Endothelial cell of umbilical vein (primary cell): Measurements from ENCODE around the gene ATP5MC2. TPM values are rescaled to one million over a fixed set of nuclear protein-coding genes. Genes with fewer than 3 reads are reported as not detected.

Source experiments
- BruUV-seq: library from RNA; stranded (reverse); fragments of 400-500 nt; replicated peaks from 2 replicates; lab custom pipeline; 2021; lab: Mats Ljungman, UMichigan
- CTCF ChIA-PET: fragments of 300-600, 350-600 bp; sonication (Branson Sonifier 250); formaldehyde crosslinking; loops from one replicate; lab custom pipeline; 2021; ENCODE audit warnings: antibody characterized with exemption, inconsistent platforms; lab: Charles Lee
- POLR2A ChIA-PET: fragments of 300-600, 350-600 bp; sonication (Branson Sonifier 250); formaldehyde crosslinking; loops from one replicate; lab custom pipeline; 2021; ENCODE audit warnings: antibody characterized with exemption, inconsistent platforms; lab: Charles Lee
- DNase-seq: peaks from one replicate; pipeline ENCODE4 v3.0.0-alpha.2; 2011; ENCODE audit warnings: low read depth, low spot score
- FAIRE-seq: peaks from 2 replicates; lab custom pipeline; 2011; peaks lifted over from hg19 to GRCh38; lab: Jason Lieb, UNC
- H2AFZ ChIP-seq: 2 replicates; pipeline ENCODE4 v1.6.0; 2012; ENCODE audit warnings: low read depth, low read length, control low read depth, inconsistent platforms
- H3K27ac ChIP-seq: 2 replicates; pipeline ENCODE4 v1.5.1; 2011; ENCODE audit warnings: low read depth, mild to moderate bottlenecking, control low read depth, low read length, moderate library complexity; ENCODE audit not compliant: insufficient read depth
- H3K27me3 ChIP-seq, 2 experiments: 2 replicates each; pipeline versions ENCODE4 v1.6.0 to v1.6.1; 2011; ENCODE audit warnings: low read length in 2 of 2, mixed read lengths in 1 of 2; ENCODE audit not compliant: control insufficient read depth in 2 of 2, insufficient read depth in 2 of 2
- H3K36me3 ChIP-seq, 2 experiments: 2 replicates in 1 of 2; 3 replicates in 1 of 2; pipeline ENCODE4 v1.5.1; 2011; ENCODE audit warnings: low read length in 2 of 2, mild to moderate bottlenecking in 1 of 2, moderate library complexity in 1 of 2; ENCODE audit not compliant: control insufficient read depth in 2 of 2, insufficient read depth in 2 of 2; ENCODE audit errors: extremely low read depth in 1 of 2
- H3K4me1 ChIP-seq: 3 replicates; pipeline ENCODE4 v1.5.1; 2011; ENCODE audit warnings: mild to moderate bottlenecking, low read length; ENCODE audit not compliant: control insufficient read depth, insufficient read depth; ENCODE audit errors: extremely low read depth
- H3K4me2 ChIP-seq: 2 replicates; pipeline ENCODE4 v1.6.1; 2011; ENCODE audit warnings: low read length, control low read depth, mixed read lengths; ENCODE audit not compliant: insufficient read depth
- H3K4me3 ChIP-seq, 3 experiments: fragments of 200-600 bp in 1 of 3; sonication (generic), shearing (Covaris generic) in 1 of 3; replicated peaks in 1 of 3; 2 replicates each; pipeline ENCODE4 v1.5.1; 2011 to 2016; ENCODE audit warnings: control low read depth in 3 of 3, low read length in 3 of 3, mild to moderate bottlenecking in 2 of 3, inconsistent platforms in 1 of 3, low read depth in 1 of 3, moderate library complexity in 1 of 3; ENCODE audit not compliant: insufficient read depth in 1 of 3
- H3K79me2 ChIP-seq: 2 replicates; pipeline ENCODE4 v1.6.0; 2012; ENCODE audit warnings: low read length, inconsistent platforms; ENCODE audit not compliant: control insufficient read depth, insufficient read depth
- H3K9ac ChIP-seq: replicated peaks from 2 replicates; pipeline ENCODE3; 2011; ENCODE audit warnings: low read length, control low read depth; ENCODE audit not compliant: insufficient read depth; ENCODE audit errors: extremely low read depth
- H3K9me1 ChIP-seq: replicated peaks from 3 replicates; pipeline ENCODE4 v1.6.0; 2011; ENCODE audit warnings: mild to moderate bottlenecking, low read length; ENCODE audit not compliant: control insufficient read depth, insufficient read depth; ENCODE audit errors: extremely low read depth
- H3K9me3 ChIP-seq: replicated peaks from 2 replicates; pipeline ENCODE4 v1.5.1; 2012; ENCODE audit warnings: low read length, inconsistent platforms; ENCODE audit not compliant: control insufficient read depth, insufficient read depth
- H4K20me1 ChIP-seq: replicated peaks from 2 replicates; pipeline ENCODE3; 2011; ENCODE audit warnings: mild to moderate bottlenecking, low read length; ENCODE audit not compliant: control insufficient read depth, insufficient read depth; ENCODE audit errors: extremely low read depth
- EZH2 ChIP-seq: IDR thresholded peaks from 2 replicates; pipeline ENCODE4 v1.6.1; 2012; ENCODE audit warnings: borderline replicate concordance, low read depth, mild to moderate bottlenecking, moderate library complexity, low read length, inconsistent platforms; ENCODE audit not compliant: severe bottlenecking
- FOS ChIP-seq: IDR thresholded peaks from 2 replicates; pipeline ENCODE4 v1.6.1; 2011; ENCODE audit warnings: mild to moderate bottlenecking, low read length, moderate library complexity, borderline replicate concordance; ENCODE audit not compliant: insufficient read depth
- GATA2 ChIP-seq: IDR thresholded peaks from 2 replicates; pipeline ENCODE4 v1.7.0; 2011; ENCODE audit warnings: low read depth, mild to moderate bottlenecking, moderate library complexity, mixed read lengths, low read length; ENCODE audit not compliant: insufficient read length, insufficient read depth
- JUN ChIP-seq: IDR thresholded peaks from 2 replicates; pipeline ENCODE4 v1.6.1; 2011; ENCODE audit warnings: borderline replicate concordance, low read depth; ENCODE audit not compliant: insufficient read length, insufficient read depth
- MYC ChIP-seq: IDR thresholded peaks from one replicate; pipeline ENCODE4 v1.6.1; 2011; ENCODE audit warnings: mild to moderate bottlenecking, low read depth, low read length
- POLR2A ChIP-seq: IDR thresholded peaks from 2 replicates; pipeline ENCODE4 v1.6.1; 2012; ENCODE audit warnings: low read depth, mild to moderate bottlenecking, control low read depth, low read length
- POLR2AphosphoS5 ChIP-seq: IDR thresholded peaks from 2 replicates; pipeline ENCODE4 v1.6.1; 2012; ENCODE audit warnings: low read depth, mild to moderate bottlenecking, control low read depth, low read length, moderate library complexity; ENCODE audit not compliant: insufficient read depth
- dilution Hi-C: fragments of 300-500 bp; cut with MboI; formaldehyde crosslinking; loops from one replicate; pipeline ENCODE4 v1.15.0; 2019; ENCODE audit warnings: low sequenced_read_pairs; ENCODE audit not compliant: extremely low pct_ligation_motif_present
- intact Hi-C: fragments of 100-400 bp; cut with micrococcal nuclease; formaldehyde crosslinking; loops from one replicate; pipeline ENCODE4 v1.10.0; 2022
- polyA plus RNA-seq, 4 experiments: library from polyadenylated mRNA; depleted of rRNA in 3 of 4; stranded (reverse) in 3 of 4; unstranded in 1 of 4; fragments of >200 nt; gene quantifications; 2 replicates each; pipeline versions ENCODE4 v1.2.1 to v1.2.3, GENCODE V29; 2011 to 2012; ENCODE audit warnings: missing spikeins in 1 of 4
- total RNA-seq: library from RNA; stranded (reverse); gene quantifications from 2 replicates; pipeline ENCODE4 v1.2.3, GENCODE V29; 2021
- TF ChIP-seq, protein P1 (sequence below), 2 donors: IDR thresholded peaks; 1 replicate in 1 of 2; 2 replicates in 1 of 2; pipeline ENCODE4 v1.5.1; 2011; ENCODE audit warnings: low read length in 2 of 2, mild to moderate bottlenecking in 2 of 2, moderate library complexity in 2 of 2, control low read depth in 1 of 2, inconsistent platforms in 1 of 2, low read depth in 1 of 2; ENCODE audit not compliant: insufficient read depth in 1 of 2; ENCODE audit errors: extremely low read depth in 1 of 2
- TF ChIP-seq, protein P2 (sequence below): IDR thresholded peaks from 2 replicates; pipeline ENCODE4 v1.6.1; 2011; ENCODE audit not compliant: insufficient read depth, insufficient read length

Gene ATP5MC2
- total and polyA plus RNA-seq, 2 donors (not counting 3 experiments of a cell fraction or from before 2014, with no cell fraction given) = 402 to 820 TPM

- Histone ChIP-seq H3K9me3 (no peaks in the 10 kb centered on the region), H3K36me3 (peaks cover 0 to 3% of the 10 kb centered on the region in 2 experiments), H2AFZ (peak overlapping the region; percentile 99), H4K20me1 (no peaks in the 10 kb centered on the region), H3K79me2 (peaks cover 25% of the 10 kb centered on the region), H3K4me2 (peak overlapping the region; percentile 35), H3K27me3 (no peaks in the 10 kb centered on the region), H3K9ac (peak overlapping the region; percentile 55), H3K9me1 (no peaks in the 10 kb centered on the region), H3K4me3 (no peak overlapping the region), H3K4me1 (peaks cover 26% of the 10 kb centered on the region), H3K27ac (no peak overlapping the region)
- BruUV-seq = no TSS peak
- DNase-seq (no peak), FAIRE-seq (peak; percentile 4)
- intact Hi-C loops (loop anchor here (5.0 kb wide), 1 partner anchor 225 kb away; the partner anchor contains the start of gene PCBP2), dilution Hi-C loops (no loop called here)
- ChIA-PET CTCF (interaction anchor here (1.2 to 6.2 kb wide), 4 partner anchors 53 to 135 kb away, joined by 4 to 213 read pairs (median 24); partner anchors contain the start of gene ATF7), POLR2A (no interaction called here)
- TF ChIP-seq, protein P1, sequence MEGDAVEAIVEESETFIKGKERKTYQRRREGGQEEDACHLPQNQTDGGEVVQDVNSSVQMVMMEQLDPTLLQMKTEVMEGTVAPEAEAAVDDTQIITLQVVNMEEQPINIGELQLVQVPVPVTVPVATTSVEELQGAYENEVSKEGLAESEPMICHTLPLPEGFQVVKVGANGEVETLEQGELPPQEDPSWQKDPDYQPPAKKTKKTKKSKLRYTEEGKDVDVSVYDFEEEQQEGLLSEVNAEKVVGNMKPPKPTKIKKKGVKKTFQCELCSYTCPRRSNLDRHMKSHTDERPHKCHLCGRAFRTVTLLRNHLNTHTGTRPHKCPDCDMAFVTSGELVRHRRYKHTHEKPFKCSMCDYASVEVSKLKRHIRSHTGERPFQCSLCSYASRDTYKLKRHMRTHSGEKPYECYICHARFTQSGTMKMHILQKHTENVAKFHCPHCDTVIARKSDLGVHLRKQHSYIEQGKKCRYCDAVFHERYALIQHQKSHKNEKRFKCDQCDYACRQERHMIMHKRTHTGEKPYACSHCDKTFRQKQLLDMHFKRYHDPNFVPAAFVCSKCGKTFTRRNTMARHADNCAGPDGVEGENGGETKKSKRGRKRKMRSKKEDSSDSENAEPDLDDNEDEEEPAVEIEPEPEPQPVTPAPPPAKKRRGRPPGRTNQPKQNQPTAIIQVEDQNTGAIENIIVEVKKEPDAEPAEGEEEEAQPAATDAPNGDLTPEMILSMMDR (IDR thresholded peaks at IDR 0.05; ENCODE audit: extremely low read depth in 1 of 2, insufficient read depth in 1 of 2, low read depth in 1 of 2, low read length in 2 of 2) = no peak
- TF ChIP-seq POLR2AphosphoS5 (no peak), MYC (no peak), GATA2 (no peak), EZH2 (no peak), JUN (no peak), POLR2A (no peak), FOS (no peak)
- TF ChIP-seq, protein P2, sequence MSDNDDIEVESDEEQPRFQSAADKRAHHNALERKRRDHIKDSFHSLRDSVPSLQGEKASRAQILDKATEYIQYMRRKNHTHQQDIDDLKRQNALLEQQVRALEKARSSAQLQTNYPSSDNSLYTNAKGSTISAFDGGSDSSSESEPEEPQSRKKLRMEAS = no peak
Measured at GRCh38 chr12:53677800-53678148, 1.9 kb upstream of the ATP5MC2 start.
